ENCODE measurements around the gene LPAR3.

The LPAR3 gene

GRCh38 chr1:84771895-84772294, 121.1 kb downstream of the LPAR3 start:
- Mint-ChIP-seq H3K4me3 (no peak overlapping the region), H3K27me3 (peaks cover 9% of the 10 kb centered on the region), H3K9me3 (no peaks in the 10 kb centered on the region), H3K4me1 (no peaks in the 10 kb centered on the region), H3K27ac (no peak overlapping the region), H3K36me3 (no peaks in the 10 kb centered on the region)
- ATAC-seq, result no peak

GRCh38 chr1:84770481-84770880, 122.5 kb downstream of the LPAR3 start:
- peaks cover 19% of the 10 kb centered on the region for H3K27me3 Mint-ChIP-seq
- ATAC-seq, result no peak
- H3K9me3 Mint-ChIP-seq, result no peaks in the 10 kb centered on the region
- H3K4me1 Mint-ChIP-seq, result no peaks in the 10 kb centered on the region
- no peak overlapping the region for H3K4me3 Mint-ChIP-seq
- no peak overlapping the region for H3K27ac Mint-ChIP-seq
- H3K36me3 Mint-ChIP-seq, result no peaks in the 10 kb centered on the region

- H3K27ac Mint-ChIP-seq, result no peak overlapping the region
- H3K4me3 Mint-ChIP-seq, result no peak overlapping the region
Observed at GRCh38 chr1:84769636-84770035, 123.4 kb downstream of the LPAR3 start.

GRCh38 chr1:84768634-84769033, 124.4 kb downstream of the LPAR3 start:
- Mint-ChIP-seq H3K36me3 (no peaks in the 10 kb centered on the region), H3K4me1 (no peaks in the 10 kb centered on the region), H3K27ac (no peak overlapping the region), H3K27me3 (peaks cover 36% of the 10 kb centered on the region), H3K9me3 (no peaks in the 10 kb centered on the region), H3K4me3 (no peak overlapping the region)
- no peak for ATAC-seq

More at GRCh38 chr1:84769636-84770035, 123.4 kb downstream of the LPAR3 start:
- Mint-ChIP-seq H3K36me3 (no peaks in the 10 kb centered on the region), H3K9me3 (no peaks in the 10 kb centered on the region), H3K27me3 (peaks cover 28% of the 10 kb centered on the region), H3K4me1 (no peaks in the 10 kb centered on the region)
- ATAC-seq, result no peak

DNA sequence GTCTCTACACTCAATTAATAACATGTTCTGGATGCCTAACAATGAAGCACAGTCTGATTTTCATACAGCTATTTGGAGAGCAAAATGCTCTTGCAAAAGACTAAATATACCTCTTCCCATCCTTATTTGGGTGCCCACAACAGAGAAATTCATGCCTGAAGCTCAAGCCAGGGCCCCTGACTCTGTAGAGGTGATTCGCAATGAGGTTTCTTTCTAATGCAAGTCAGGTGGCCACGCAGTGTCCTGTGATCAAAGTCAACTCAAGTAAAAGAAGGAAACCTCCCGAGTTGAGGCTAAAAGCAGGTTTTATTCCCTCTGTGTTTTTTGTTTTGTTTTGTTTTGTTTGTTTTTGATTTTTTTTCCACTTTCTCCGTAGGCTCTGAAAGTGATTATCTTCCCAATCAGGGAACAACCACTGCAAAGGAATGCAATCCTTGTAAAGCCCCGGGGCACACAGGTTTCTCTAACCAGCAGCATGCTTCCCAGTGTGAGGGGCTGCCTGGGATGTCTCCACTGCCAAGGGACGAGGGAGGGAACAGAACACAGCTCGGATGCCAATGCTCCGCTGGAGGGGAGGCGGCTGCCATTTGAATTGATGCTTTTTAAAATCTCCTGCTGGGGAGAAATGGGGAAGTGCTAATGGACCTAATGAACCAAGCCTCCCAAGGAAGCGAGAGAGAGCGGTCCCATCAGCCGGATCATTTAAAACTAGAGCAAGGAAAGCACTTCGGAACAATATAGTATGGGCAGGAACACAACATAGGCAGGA, 128.9 kb downstream of the LPAR3 start:
- ATAC-seq, result no peak
- no peak overlapping the region for H3K27ac Mint-ChIP-seq
- H3K27me3 Mint-ChIP-seq, result peaks cover 40% of the 10 kb centered on the region
- peaks cover 4% of the 10 kb centered on the region for H3K4me1 Mint-ChIP-seq
- no peaks in the 10 kb centered on the region for H3K9me3 Mint-ChIP-seq
- no peak overlapping the region for H3K4me3 Mint-ChIP-seq
- no peaks in the 10 kb centered on the region for H3K36me3 Mint-ChIP-seq

DNA sequence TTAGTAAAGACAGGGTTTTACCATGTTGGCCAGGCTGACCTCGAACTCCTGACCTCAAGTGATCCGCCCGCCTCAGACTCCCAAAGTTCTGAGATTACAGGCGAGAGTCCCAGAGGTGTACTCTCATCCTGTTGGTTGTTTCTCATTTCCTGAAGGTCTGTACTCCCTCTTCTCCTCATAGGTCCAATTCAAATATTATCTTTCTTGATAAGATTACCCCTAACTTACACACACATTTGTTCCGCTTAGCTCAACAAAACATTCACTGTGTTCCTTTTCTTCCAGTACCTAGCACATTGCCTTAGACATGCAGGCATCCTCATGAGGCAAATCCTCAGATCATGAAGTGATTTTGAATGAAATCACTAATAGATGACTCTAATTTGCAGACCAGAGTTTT, 130.3 kb downstream of the LPAR3 start:
- no peaks in the 10 kb centered on the region for H3K36me3 Mint-ChIP-seq
- H3K4me3 Mint-ChIP-seq, result no peak overlapping the region
- H3K27ac Mint-ChIP-seq, result no peak overlapping the region
- H3K9me3 Mint-ChIP-seq, result no peaks in the 10 kb centered on the region
- peaks cover 45% of the 10 kb centered on the region for H3K27me3 Mint-ChIP-seq
- no peak for ATAC-seq
- peaks cover 8% of the 10 kb centered on the region for H3K4me1 Mint-ChIP-seq

All from stimulated activated memory B cell treated with anti-CD40 and anti-IgM and Interleukin-4, amounts not matched to agents 10 μg/mL and 1 μg/mL and 100 μg/mL, for 72 hours (primary cell).